ENCODE measurements around the gene NUB1.

GRCh38 chr7:151299940-151300645 is 41.5 kb upstream of the NUB1 start:
- TF ChIP-seq CTCF (optimal IDR thresholded peaks at IDR 0.05 in 1 of 3, IDR thresholded peaks at IDR 0.05 in 1 of 3, conservative IDR thresholded peaks at IDR 0.05 in 1 of 3; ENCODE audit: extremely low read depth in 1 of 3, insufficient read depth in 2 of 3, low read length in 3 of 3) (no peak), EZH2 (IDR thresholded peaks at IDR 0.05; ENCODE audit: low read length) (no peak)
